GM21723 (cell line): ENCODE results near the gene TAPT1.

Experiments used
- ATAC-seq: cut with Tn5 transposase; IDR thresholded peaks from one replicate; pipeline ENCODE4 v1.9.1; 2021; ENCODE audit warnings: mild to moderate bottlenecking, moderate library complexity; ENCODE audit not compliant: unreplicated experiment

The TAPT1 gene

DNA sequence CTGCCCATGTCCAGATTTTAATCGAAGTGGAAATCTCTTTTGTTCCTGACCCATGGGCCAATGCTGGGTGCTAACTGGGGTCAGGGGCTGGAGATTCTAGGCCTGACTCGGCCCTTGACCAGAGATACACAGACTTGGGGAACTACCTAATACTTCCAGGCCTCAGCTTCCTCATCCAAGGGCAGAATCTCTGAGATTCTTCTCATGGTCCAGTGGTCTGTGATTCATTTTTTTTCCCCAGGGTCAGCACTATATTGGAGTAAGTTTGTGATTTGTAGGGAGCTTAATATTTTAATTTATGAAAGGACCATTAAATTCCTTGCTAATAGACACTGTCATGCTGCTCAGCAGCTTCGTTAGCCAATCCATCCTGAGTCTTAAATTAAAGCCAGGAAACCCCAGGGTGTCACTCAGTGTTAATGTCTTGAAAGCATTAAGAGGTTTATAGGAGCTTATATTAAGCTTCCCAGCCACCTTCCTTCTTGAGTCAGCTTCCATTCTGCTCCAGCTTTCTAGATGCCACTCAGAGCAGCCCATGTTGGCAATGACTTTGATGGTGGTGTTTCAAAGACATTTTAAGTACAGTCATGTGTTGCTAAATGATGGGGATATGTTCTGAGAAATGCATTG is 115.5 kb downstream of the TAPT1 start:
- no peak for ATAC-seq
